Transverse colon (tissue), 3 donors: ENCODE measurements around the gene GBX1.

Experiments
- CTCF ChIP-seq, 5 experiments: fragments of 200-600 bp in 3 of 5; fragments of 450-650 bp in 2 of 5; sonication (generic) in 3 of 5; IDR thresholded peaks; 1 replicate in 2 of 5; 2 replicates in 3 of 5; pipeline ENCODE4 v1.5.1; 2016 to 2017; ENCODE audit warnings: antibody characterized with exemption in 5 of 5, inconsistent platforms in 3 of 5, mild to moderate bottlenecking in 2 of 5, moderate library complexity in 1 of 5
- POLR2A ChIP-seq: fragments of 450-650 bp; IDR thresholded peaks from one replicate; pipeline ENCODE4 v1.6.1; 2016; ENCODE audit warnings: antibody characterized with exemption, mild to moderate bottlenecking, moderate library complexity

DNA sequence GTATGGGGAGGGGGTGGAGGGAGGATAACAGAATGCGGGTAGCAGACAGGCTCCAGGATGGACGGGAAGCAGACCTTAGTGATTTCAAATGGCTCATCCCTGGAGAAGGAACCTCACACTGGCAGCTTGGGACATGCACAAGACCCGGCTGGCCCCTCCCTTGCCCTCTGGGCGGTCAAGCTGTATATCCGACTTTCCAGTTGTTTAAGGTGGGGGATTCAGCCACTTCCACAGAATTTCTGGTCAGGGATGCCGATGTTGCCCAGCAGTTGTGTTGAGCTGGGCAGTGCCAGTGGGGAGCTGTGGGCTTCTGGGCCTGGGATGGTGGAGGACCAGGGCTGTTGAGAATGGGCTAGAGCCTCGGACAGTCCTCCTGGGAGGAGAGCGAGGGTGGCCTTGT is 38.8 kb downstream of the GBX1 start:
- TF ChIP-seq CTCF (IDR thresholded peaks at IDR 0.05) (no peak), POLR2A (no peak)
